Activated T-cell treated with anti-CD3 and anti-CD28 coated beads for 4 hours (primary cell): Measurements from ENCODE around the gene G6PD.

Source experiments
- DNase-seq: peaks from one replicate; pipeline ENCODE4 v3.0.0-alpha.2; 2020

The G6PD gene

DNA sequence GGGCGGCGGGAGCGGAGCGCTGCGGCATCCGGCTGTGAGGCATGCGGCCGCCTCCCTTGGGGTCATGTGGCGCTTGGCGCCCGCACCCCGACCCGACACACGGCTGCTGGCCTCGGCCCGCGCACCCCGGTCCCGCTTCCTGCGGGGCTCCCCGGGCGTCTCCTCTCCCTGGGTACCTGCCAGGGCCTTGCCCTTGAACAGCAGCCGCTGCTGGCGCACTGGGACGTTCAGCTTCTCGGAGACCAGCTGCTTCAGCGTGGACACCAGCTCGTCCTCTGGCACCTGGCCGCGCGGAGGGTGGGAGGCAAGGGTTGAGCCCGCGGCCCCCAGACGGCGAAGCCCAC is 60.6 kb downstream of the G6PD start:
- no peak for DNase-seq

DNA sequence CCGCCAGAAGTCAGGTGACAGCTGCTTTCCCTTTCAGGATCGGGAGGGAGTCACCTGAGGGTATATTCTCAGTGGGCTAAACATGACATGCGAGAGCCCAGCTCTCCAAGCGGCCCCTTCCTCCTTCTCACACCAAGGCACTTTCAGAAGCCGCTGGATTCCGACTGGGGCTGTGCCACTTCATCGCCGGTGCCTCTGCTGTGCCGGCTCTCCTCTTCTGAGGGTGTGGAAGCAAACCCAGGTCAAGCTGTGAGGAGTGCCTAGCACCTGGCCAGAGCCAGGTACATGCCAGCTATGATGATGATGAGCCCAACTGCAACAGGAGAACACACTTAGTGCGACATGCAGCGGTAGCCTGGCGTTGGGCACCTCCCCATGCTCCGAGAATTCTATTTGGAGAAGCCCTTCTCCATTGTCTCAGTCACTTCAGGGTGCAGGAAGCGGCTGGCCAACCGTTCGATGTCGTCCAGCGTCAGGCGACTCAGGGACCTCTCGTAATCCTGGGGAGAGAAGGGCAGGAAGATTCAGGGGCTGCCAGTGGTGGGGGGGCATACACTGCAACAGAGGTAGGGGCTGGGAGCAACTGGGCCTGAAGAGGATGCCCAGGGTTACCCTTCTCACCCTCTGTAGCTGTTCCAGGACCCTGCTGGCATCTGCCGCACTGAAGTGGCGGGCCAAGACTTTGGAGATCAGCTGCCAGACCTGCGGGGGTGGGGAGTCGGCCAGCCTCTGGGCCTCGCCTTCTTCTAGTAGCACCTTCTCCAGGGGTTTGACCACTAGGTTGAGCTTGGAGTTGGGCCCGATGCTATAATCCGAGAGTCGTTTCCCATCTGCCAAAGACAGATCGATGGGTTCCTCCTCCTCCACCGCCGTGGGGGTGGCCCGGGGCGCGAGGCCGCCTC is 61.2 kb downstream of the G6PD start:
- no peak for DNase-seq

GRCh38 chrX:154484255-154485149 is 62.1 kb downstream of the G6PD start:
- DNase-seq = no peak

GRCh38 chrX:154483325-154483724 is 63.3 kb downstream of the G6PD start:
- DNase-seq = no peak

GRCh38 chrX:154482786-154483185 is 63.9 kb downstream of the G6PD start:
- no peak for DNase-seq

DNA sequence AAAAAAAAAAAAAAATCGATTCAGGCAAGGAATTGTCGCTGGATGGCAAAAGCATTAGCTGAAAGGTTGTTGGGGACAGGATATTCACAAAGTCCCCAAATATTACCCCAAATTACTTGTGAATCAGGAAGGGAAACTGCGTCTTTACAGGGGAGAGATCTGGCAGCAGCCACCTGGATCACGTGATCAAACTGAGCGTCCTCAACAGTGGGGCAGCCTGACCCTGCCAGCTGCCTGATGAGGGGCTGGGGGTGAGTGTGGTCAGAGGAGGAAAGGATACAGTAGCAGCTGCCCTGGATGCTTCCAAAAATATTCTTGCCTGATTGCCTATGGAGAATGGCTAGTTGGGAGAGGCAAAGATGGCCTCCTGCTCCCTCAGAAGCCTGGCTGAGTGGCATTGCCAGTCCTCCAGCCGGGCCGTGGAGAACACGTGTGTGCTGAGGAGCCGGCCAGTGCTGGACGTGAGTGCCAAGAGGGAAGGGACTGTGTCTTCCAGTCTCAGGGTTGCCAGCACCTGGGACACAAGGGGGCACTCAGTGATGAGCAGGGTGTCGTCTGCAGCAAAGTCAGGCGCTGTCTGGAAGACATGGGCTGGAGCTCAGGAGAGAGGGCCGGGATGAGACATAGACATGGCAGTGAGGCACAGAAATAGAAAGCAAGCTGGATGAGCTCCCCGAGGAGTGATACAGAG is 64.6 kb downstream of the G6PD start:
- no peak for DNase-seq
